Measurements from ENCODE around the gene FABP7.

GRCh38 chr6:122779667-122780066 lies at the start of gene FABP7:
- TF ChIP-seq TOX (CRISPR knock-in tag; IDR thresholded peaks at IDR 0.05; ENCODE audit: borderline replicate concordance) (no peak), GLIS3 (CRISPR knock-in tag; IDR thresholded peaks at IDR 0.05) (no peak), RARB (CRISPR knock-in tag; IDR thresholded peaks at IDR 0.05) (no peak), TSHZ2 (CRISPR knock-in tag; IDR thresholded peaks at IDR 0.05) (no peak), SNAI2 (CRISPR knock-in tag; IDR thresholded peaks at IDR 0.05) (no peak), ZFP30 (CRISPR knock-in tag; IDR thresholded peaks at IDR 0.05) (no peak)
